Esophagus squamous epithelium (tissue), 4 donors: ENCODE data around the gene FLT1.

Experiments used
- CTCF ChIP-seq, 6 experiments: fragments of 450-650 bp in 4 of 6; fragments of 200-600 bp in 2 of 6; sonication (generic) in 2 of 6; IDR thresholded peaks; one replicate each; pipeline ENCODE4 v1.5.1; 2016 to 2019; ENCODE audit warnings: antibody characterized with exemption in 6 of 6, mild to moderate bottlenecking in 4 of 6, moderate library complexity in 4 of 6
- POLR2A ChIP-seq, 4 donors: fragments of 450-650 bp; IDR thresholded peaks; one replicate each; pipeline ENCODE4 v1.6.1; 2017; ENCODE audit warnings: antibody characterized with exemption in 4 of 4, mild to moderate bottlenecking in 4 of 4, moderate library complexity in 3 of 4

GRCh38 chr13:28321756-28322155 is 173.2 kb downstream of the FLT1 start:
- TF ChIP-seq CTCF (IDR thresholded peaks at IDR 0.05) (no peak), POLR2A (IDR thresholded peaks at IDR 0.05) (no peak)
